GM13977 (cell line): ENCODE measurements around the gene PKD2.

ENCODE experiments used
- DNase-seq: peaks from one replicate; pipeline ENCODE4 v3.0.0; 2012; ENCODE audit warnings: low spot score
- in situ Hi-C: fragments of 300-500 bp; cut with MboI; formaldehyde crosslinking; loops from one replicate; pipeline ENCODE4 v1.12.0; 2022; ENCODE audit warnings: low sequenced_read_pairs, low pct_unique_long_range_greater_than_20kb, mixed read lengths, inconsistent platforms; ENCODE audit not compliant: unreplicated experiment
- TF ChIP-seq, protein P1 (sequence below): IDR thresholded peaks from 2 replicates; pipeline ENCODE4 v1.5.1; 2012; ENCODE audit warnings: mild to moderate bottlenecking, control low read depth; ENCODE audit not compliant: insufficient read depth; ENCODE audit errors: extremely low read depth, missing control alignments

Gene PKD2

DNA sequence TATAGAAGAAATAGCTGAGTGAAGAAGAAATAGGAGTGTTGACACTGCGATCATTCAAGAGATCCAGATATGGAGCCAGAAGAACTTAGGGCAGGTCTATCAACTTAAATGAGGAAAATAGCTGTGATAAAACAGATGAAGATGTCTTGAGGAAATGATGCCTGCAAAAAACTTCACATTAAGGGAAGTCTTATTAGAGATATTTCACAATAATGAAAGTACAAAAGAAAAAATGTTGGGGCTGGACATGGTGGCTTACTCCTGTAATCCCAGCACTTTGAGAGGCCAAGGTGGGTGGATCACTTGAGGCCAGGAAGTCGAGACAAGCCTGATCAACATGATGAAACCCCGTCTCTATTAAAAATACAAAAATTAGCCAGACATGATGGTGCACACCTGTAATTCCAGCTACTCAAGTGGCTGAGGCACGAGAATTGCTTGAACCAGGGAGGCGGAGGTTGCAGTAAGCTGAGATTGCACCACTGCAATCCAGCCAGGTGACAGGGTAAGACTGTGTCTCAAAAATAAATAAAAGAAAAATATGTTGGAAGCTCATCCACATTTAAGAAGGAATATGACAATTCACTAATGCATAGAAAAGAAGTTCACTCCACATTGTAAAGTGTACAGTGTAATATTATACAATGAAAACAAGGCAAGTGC, 56.3 kb downstream of the PKD2 start:
- DNase-seq = no peak
- TF ChIP-seq, protein P1, sequence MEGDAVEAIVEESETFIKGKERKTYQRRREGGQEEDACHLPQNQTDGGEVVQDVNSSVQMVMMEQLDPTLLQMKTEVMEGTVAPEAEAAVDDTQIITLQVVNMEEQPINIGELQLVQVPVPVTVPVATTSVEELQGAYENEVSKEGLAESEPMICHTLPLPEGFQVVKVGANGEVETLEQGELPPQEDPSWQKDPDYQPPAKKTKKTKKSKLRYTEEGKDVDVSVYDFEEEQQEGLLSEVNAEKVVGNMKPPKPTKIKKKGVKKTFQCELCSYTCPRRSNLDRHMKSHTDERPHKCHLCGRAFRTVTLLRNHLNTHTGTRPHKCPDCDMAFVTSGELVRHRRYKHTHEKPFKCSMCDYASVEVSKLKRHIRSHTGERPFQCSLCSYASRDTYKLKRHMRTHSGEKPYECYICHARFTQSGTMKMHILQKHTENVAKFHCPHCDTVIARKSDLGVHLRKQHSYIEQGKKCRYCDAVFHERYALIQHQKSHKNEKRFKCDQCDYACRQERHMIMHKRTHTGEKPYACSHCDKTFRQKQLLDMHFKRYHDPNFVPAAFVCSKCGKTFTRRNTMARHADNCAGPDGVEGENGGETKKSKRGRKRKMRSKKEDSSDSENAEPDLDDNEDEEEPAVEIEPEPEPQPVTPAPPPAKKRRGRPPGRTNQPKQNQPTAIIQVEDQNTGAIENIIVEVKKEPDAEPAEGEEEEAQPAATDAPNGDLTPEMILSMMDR = no peak
- in situ Hi-C loops = no loop called here

DNA sequence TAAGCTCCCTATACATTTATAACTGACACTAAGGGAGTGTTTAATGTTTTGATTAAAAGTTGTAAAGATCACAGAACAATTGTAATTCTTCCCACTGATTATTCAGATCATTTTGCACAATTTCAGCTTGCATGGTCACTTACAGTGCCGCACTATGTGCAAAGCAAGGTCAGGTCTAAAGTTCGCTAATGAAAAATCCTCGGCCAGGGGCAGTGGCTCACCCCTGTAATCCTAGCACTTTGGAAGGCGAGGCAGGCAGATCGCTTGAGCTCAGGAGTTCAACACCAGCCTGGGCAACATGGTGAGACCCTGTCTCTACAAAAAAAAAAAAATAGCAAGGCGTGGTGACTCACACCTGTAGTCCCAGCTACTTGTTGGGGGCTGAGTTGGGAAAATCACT, 57.0 kb downstream of the PKD2 start:
- DNase-seq = no peak
- in situ Hi-C loops = no loop called here
- TF ChIP-seq, protein P1 = no peak

DNA sequence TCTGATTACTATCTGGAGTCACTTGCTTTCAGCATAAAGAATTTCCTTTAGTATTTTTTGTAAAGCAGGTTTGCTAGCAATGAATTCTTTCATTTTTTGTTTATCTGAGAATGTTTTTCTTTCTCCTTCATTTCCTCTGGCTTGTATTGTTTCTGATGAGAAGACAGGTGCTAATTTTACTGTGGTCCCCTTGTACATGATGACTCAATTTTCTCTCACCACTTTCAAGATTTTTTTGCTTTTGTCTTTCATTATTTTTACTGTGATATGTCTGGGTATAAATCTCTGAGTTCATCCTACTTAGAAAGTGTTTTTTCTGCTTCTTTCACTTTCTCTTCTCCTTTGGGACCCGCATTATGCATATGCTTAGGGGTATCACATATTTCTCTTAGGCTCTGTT, 62.6 kb downstream of the PKD2 start:
- in situ Hi-C loops = no loop called here
- TF ChIP-seq, protein P1 = no peak
- DNase-seq = no peak

DNA sequence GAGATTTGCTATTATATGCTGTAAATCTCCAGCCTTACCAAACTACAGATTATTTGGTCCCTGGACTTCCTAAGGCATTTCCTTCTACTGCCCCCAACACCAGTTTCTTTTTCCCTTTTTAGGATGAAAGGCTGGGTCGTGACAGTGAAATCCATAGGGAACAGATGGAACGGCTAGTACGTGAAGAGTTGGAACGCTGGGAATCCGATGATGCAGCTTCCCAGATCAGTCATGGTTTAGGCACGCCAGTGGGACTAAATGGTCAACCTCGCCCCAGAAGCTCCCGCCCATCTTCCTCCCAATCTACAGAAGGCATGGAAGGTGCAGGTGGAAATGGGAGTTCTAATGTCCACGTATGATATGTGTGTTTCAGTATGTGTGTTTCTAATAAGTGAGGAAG, 67.9 kb downstream of the PKD2 start:
- DNase-seq = no peak
- in situ Hi-C loops = no loop called here
- TF ChIP-seq, protein P1 = no peak

DNA sequence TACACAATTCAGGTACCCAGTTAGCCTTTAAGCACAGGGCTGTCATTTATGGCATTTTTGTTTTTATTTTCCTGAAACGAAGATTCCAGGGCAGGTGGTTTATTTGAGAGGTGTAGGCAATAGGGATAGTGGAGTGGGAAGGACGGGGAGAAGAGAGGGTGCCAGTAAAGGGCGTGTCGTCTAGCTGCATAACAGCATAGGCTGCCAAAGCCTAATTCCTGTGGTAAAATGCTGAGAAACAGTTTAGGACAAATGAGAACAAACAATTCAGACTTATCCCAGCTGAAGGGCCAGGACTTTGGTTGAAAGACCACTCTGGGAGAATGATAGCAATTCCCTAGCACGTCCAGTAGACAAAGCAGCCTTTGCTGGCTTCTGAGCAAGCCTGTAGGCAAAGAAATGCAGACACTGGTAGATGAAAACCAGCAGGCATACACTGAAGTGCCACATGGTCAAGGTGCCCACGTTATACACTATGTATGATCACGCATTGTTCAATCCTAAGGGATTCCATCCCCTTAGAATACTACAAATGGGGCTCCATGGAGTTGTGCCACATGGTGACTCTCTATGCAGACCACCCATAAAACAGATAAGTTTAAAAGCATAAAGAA, 70.6 kb downstream of the PKD2 start:
- DNase-seq = no peak
- TF ChIP-seq, protein P1 = no peak
- in situ Hi-C loops = no loop called here

DNA sequence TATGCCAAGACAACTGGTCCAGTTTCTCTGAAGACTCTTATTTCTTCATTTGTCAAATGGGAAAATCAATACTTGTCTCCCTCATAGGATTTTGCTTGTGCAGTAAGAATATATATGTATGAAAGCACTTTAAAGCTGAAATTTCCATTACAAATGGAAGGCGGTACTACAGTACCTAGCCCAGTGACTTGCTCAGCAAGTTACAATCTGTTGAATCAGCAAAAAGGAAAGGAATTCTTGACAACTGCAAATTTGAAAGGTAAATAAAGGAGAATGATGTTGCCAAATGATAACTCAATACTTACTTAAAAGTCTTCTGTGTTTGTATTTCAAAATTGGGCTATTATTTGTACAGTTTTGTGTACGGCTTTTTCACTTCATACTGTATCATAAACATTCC, 71.1 kb downstream of the PKD2 start:
- TF ChIP-seq, protein P1 = no peak
- DNase-seq = no peak
- in situ Hi-C loops = no loop called here

DNA sequence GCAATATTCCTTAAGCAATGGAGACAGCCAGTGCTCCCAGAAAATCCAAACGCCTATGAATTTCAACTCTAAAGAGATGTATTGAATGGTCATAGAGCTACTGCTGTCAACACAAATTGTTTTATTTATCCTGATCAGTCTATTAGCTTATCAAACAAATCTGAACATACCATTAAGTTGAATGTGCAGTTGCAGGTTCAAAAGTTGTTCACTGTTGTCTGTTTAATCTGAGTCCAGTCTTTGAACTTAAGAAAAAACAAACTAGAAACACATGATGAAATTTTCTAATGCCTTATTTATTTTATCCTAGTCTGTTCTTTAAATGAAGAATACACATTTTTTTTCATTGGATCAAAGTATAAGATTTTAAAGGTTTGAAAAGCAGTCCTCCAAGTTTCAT, 73.2 kb downstream of the PKD2 start:
- TF ChIP-seq, protein P1 = no peak
- in situ Hi-C loops = no loop called here
- DNase-seq = no peak
